ENCODE measurements around the gene SLC10A6. TPM values are rescaled to one million over a fixed set of nuclear protein-coding genes. Genes with fewer than 3 reads are reported as not detected.

The SLC10A6 gene
- total and polyA plus RNA-seq, 10 of the 15 experiments (the other 5 are each of a cell fraction or from before 2014, with no cell fraction given), result 0.05 TPM; not detected in 9

DNA sequence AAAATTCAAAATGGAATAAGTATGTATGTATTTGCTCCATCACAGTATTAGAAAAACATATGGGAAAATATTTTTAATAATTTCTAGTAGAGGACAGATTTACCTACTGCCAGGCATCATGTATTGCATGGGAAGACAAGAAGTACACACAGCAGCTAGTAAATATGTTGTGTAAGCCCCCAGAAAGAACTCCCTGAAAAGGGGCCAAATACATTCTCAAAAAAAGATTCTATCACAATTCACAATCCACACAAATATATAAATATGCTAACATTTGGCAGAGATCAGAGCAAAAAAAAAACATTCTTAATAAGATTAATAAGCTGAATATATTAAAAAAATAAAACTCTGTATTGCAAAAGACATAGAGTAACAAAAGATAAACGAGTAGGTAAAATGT, 28.0 kb downstream of the SLC10A6 start (continued):
- TF ChIP-seq HSF1 (IDR thresholded peaks at IDR 0.05; ENCODE audit: low read depth, low read length), result no peak
- no peak for TF ChIP-seq SREBF2 (IDR thresholded peaks at IDR 0.05; ENCODE audit: low read length)

GRCh38 chr4:86819561-86819960, 29.6 kb downstream of the SLC10A6 start:
- ChIA-PET RAD21 (ENCODE audit: unreplicated experiment) (interaction anchor here (1.9 kb wide), 1 partner anchor 75 kb away, joined by 5 read pairs; no protein-coding TSS in a partner anchor), CTCF (interaction anchor here (0.6 to 7.8 kb wide), 4 partner anchors 11 to 427 kb away, joined by 3 to 71 read pairs (median 6); no protein-coding TSS in a partner anchor), SMC1A (ENCODE audit: uncharacterized antibody, unreplicated experiment) (interaction anchor here (0.6 to 8.1 kb wide), 4 partner anchors 12 to 322 kb away, joined by 3 to 59 read pairs (median 14); no protein-coding TSS in a partner anchor), POLR2A (interaction anchor here (0.6 kb wide), 1 partner anchor 488 kb away, joined by 3 read pairs; no protein-coding TSS in a partner anchor)
- H3K36me3 ChIP-seq (ENCODE audit: control insufficient read depth in 2 of 2, insufficient read depth in 2 of 2, low read length in 1 of 2), result no peaks in the 10 kb centered on the region
- TF ChIP-seq NFXL1 (IDR thresholded peaks at IDR 0.05; ENCODE audit: borderline replicate concordance) (no peak), SPI1 (IDR thresholded peaks at IDR 0.05; ENCODE audit: borderline replicate concordance, insufficient read depth, low read depth, low read length) (no peak), CBX5 (IDR thresholded peaks at IDR 0.05; ENCODE audit: low read depth) (no peak), PBX3 (IDR thresholded peaks at IDR 0.05; ENCODE audit: insufficient replicate concordance, low read depth, low read length) (no peak)
- TF ChIP-seq, protein P1, sequence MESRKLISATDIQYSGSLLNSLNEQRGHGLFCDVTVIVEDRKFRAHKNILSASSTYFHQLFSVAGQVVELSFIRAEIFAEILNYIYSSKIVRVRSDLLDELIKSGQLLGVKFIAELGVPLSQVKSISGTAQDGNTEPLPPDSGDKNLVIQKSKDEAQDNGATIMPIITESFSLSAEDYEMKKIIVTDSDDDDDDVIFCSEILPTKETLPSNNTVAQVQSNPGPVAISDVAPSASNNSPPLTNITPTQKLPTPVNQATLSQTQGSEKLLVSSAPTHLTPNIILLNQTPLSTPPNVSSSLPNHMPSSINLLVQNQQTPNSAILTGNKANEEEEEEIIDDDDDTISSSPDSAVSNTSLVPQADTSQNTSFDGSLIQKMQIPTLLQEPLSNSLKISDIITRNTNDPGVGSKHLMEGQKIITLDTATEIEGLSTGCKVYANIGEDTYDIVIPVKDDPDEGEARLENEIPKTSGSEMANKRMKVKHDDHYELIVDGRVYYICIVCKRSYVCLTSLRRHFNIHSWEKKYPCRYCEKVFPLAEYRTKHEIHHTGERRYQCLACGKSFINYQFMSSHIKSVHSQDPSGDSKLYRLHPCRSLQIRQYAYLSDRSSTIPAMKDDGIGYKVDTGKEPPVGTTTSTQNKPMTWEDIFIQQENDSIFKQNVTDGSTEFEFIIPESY (IDR thresholded peaks at IDR 0.05), result no peak
- peaks cover 1% of the 10 kb centered on the region; the same call in 1 of the 3 replicates for H3K9me3 ChIP-seq (replicated peaks; ENCODE audit: control insufficient read depth, insufficient read depth, low read length)
- intact Hi-C loops (cut with micrococcal nuclease; ENCODE audit: unreplicated experiment) (loop anchor here (10.0 kb wide), 1 partner anchor 325 kb away; no protein-coding TSS in a partner anchor), in situ Hi-C loops (cut with MboI) (no loop called here)
- H3K27me3 ChIP-seq (replicated peaks in 1 of 2; ENCODE audit: control insufficient read depth in 2 of 2, insufficient read depth in 2 of 2, low read length in 1 of 2), result no peaks in the 10 kb centered on the region
- ATAC-seq, result no peak
- FAIRE-seq, result no peak
- BruUV-seq (replicated peaks), result no TSS peak
- H2AFZ ChIP-seq (ENCODE audit: control insufficient read depth, low read depth, low read length), result no peak overlapping the region
- no peaks in the 10 kb centered on the region for H3K4me1 ChIP-seq (ENCODE audit: control insufficient read depth, insufficient read depth, low read length)
- no peak overlapping the region for H3K9ac ChIP-seq (ENCODE audit: control insufficient read depth, insufficient read depth, low read length)
- no peak overlapping the region for H3K4me3 ChIP-seq
- no peaks in the 10 kb centered on the region for H3K79me2 ChIP-seq (ENCODE audit: control insufficient read depth, insufficient read depth, low read length)
- H3K27ac ChIP-seq (ENCODE audit: control insufficient read depth, insufficient read depth), result no peak overlapping the region
- H4K20me1 ChIP-seq (ENCODE audit: control insufficient read depth, insufficient read depth), result no peaks in the 10 kb centered on the region
- 42% methylated on average over 7 of the region's 7 CpGs for WGBS (ENCODE audit: insufficient coverage, insufficient replicate concordance, low lambda C conversion rate, missing lambda C conversion rate)
- no peak for DNase-seq (ENCODE audit: low read depth, low spot score)
- no peak overlapping the region for H3K4me2 ChIP-seq (ENCODE audit: control insufficient read depth, insufficient read depth)
